C4-2B (cell line): ENCODE results near the gene GRB10.

ENCODE experiments used
- H3K27ac ChIP-seq: fragments of 450-650 bp; 2 replicates; pipeline ENCODE4 v1.5.1; 2017
- CTCF ChIP-seq: fragments of 450-650 bp; conservative IDR thresholded peaks from 2 replicates; pipeline ENCODE4 v1.5.1; 2017; ENCODE audit warnings: mild to moderate bottlenecking
- ZFX ChIP-seq: fragments of 450-650 bp; IDR thresholded peaks from 2 replicates; pipeline ENCODE4 v1.6.1; 2017

The GRB10 gene

DNA sequence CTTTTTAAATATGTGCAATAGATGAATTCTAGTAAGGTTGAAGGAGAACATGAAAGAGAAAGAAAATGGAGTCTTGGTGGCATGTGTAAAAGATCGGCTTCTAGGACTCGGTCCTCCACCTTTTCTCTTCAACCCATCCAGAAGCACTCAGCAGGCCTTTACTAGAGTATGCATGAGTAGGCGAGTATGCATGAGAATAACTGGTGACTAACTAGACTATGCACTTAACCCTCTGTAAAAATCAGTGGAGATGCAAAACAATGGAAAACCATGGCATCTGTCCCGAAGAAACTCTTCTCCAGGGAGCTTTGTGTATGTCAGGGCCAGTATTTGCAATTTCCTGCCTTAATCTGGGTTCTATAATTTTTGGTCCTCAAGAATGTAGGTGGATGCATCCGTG is 40.0 kb upstream of the GRB10 start:
- no peak overlapping the region for H3K27ac ChIP-seq
- TF ChIP-seq CTCF, result no peak
- no peak for TF ChIP-seq ZFX

DNA sequence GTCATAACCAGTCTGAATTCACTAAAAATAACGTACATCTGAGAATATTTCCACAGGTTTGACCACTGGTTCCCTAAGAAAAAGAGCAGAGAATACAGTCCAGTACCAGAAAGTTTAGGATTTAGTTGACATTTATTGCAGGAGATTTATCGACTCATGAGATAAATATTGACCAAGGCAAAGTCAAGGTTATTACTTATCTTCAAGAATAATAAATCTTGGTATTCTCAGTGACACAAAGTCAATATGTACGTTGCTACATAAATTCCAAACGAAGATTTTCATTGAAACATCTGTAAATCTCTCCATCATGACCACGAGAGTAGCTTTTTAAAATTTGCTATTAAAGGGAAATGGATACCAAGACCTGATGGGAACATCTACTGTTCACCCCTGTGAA is 39.4 kb upstream of the GRB10 start:
- no peak overlapping the region for H3K27ac ChIP-seq
- TF ChIP-seq CTCF (no peak), ZFX (no peak)

- no peak for TF ChIP-seq CTCF
- TF ChIP-seq ZFX, result no peak
- no peak overlapping the region for H3K27ac ChIP-seq
Observed at GRCh38 chr7:50821457-50822008, 38.8 kb upstream of the GRB10 start.

GRCh38 chr7:50818324-50818723 is 35.6 kb upstream of the GRB10 start:
- no peak for TF ChIP-seq ZFX
- H3K27ac ChIP-seq, result no peak overlapping the region

GRCh38 chr7:50817561-50817960 is 34.9 kb upstream of the GRB10 start:
- TF ChIP-seq ZFX (no peak), CTCF (no peak)

DNA sequence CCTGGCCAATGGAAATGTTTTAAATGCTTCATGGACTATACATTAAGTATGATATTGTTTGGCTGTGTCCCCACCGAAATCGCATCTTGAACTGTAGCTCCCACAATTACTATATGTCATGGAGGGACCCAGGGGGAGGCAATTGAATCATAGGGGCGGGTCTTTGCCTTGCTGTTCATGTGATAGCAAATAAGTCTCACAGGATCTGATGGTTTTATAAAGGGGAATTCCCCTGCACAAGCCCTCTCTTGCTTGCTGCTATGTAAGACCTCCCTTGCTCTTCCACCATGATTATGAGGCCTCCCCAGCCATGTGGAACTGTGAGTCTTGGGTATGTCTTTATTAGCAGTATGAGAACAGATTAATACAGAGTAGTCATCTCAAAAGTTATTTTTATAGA is 32.4 kb upstream of the GRB10 start:
- no peak for TF ChIP-seq CTCF
- no peak for TF ChIP-seq ZFX
- H3K27ac ChIP-seq, result no peak overlapping the region

More at GRCh38 chr7:50817561-50817960, 34.9 kb upstream of the GRB10 start:
- H3K27ac ChIP-seq, result no peak overlapping the region

DNA sequence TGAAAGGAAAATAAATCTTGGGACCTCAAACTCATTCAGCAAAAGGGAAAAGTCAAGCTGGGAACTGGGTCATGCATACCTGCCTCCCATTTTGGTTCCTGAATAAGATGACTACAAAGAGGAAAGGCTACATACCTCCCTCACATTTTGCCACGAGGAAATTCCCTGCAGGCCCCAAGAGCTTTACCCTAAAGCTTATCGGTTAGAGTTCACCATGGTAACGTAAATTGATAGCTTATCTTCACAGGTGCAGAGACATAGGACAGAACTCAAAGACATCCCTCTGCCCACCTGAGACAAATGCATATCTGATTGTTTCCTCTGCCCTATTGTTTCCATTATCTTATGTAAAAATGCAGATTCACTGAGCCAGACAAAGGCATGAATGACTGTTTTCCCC is 31.5 kb upstream of the GRB10 start:
- TF ChIP-seq ZFX, result no peak
- no peak for TF ChIP-seq CTCF
- no peak overlapping the region for H3K27ac ChIP-seq

DNA sequence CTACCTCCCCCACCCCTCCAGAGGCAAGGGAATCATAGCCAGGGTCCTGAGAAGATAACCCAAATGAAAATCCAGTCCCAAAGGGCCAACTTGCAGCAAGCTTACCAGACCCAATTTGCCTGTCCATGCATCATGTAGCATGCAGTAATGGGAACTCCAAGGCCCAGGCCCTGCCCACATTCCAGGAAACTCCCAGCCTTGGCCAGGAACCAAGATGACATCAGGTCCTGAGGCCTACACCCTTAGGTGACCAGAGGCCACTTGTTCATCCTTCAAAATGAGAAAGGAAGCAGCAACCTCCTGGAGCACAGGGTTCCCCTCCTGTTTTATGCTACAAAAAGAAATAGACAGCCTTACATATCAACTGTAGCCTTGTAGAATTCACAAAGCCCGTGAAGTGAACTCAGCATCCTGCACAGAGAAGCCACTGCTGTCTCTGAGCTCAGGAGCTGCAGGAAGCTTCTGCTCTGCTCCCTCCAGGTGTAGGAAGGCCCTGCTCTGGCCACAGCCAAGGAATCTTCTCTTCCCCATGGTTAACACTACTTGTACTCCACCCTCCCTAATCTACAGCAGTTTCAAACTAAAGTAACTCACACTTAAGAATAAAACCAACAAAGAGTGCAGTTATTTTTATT is 30.3 kb upstream of the GRB10 start:
- no peak overlapping the region for H3K27ac ChIP-seq
- TF ChIP-seq CTCF (no peak), ZFX (no peak)
